GM04504 (cell line): ENCODE data around the gene LPIN1.

Experiments used
- DNase-seq: peaks from one replicate; pipeline ENCODE4 v3.0.0-alpha.2; 2012; ENCODE audit warnings: low read depth

The LPIN1 gene

DNA sequence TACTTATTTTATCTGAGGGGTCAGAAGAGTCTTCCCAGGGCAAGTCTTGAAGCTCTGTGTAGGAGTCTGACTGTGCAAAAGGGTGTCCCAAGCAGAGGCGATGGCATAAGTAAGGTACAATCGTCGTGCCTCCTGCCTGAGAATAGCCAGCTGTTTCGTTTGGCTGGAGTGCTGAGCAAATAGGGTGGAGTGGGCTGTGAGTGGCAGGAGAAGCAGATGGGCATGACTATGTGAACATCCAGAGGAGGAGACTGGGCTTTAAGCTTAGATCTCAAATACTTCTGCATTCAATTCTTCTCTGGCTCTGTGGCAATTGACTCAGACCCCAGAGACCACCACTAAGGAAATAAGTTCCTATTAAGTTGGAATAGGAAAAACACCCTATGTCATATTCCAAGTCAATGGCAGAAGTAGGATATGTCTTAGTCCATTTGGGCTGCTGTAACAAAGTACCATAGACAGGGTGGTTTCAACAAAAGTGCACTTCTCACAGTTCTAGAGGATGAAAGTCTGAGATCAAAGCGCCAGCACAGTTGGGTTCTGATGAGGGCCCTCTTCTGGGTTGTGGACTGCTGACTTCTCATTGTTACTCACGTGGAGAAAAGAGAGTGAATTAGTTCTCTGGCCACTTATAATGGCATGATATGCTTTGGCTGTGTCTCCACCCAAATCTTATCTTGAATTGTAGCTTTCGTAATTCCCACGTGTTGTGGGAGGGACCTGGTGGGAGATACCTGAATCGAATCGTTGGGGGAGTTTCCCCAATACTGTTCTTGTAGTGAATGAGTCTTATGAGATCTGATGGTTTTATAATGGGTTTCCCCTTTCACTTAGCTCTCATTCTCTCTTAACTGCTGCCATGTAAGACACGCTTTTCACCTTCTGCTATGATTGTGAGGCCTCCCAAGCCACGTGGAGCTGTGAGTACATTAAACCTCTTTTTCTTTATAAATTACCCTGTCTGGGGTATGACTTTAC, 120.2 kb downstream of the LPIN1 start:
- DNase-seq: no peak

DNA sequence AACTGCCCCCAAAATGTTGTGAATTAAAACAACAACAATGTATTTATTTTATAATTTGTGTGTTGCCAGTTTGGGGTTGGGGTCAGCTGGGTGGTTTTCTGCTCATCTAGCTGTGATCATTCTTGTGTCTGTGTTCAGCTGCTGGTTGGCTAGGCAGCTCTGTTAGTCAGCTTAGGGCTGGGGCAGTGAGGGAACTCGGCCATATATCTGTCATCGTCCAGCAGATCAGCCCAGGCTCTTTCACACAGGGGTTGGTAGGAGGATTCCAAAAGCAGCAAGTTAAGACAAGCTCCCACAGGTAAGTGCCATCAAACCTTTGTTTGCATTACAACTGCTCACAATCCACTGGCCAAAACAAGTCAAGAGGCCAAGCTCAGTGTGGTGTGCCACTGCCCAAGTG, 121.5 kb downstream of the LPIN1 start:
- no peak for DNase-seq

DNA sequence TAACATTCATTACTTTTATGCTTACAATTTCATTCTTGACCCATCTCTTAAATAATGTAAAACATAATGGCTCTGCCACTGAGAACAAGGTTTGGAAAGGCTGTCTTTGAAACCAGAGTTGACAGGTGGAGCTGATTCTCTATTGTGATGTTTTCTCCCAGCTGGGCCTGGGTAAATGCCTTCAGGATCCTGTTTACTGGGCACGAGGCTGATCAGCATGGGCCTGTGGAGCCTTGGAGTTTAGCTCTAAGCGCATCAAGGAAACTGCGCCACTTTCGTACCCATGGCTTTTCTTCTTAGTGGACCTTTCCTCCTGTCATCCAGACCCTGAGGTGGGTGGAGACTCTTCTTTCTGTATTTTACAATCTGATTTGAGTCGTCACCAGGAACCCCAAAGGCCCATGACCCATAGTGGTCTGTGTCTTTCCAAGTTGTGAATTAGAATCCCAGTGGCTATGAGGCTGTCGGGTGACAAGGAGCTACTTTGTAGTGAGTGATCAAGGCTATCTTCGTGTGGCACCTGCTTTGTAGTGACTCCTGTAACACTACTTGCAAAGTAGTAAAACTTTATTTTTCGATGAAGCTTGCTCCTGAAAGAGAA, 123.1 kb downstream of the LPIN1 start:
- no peak for DNase-seq

DNA sequence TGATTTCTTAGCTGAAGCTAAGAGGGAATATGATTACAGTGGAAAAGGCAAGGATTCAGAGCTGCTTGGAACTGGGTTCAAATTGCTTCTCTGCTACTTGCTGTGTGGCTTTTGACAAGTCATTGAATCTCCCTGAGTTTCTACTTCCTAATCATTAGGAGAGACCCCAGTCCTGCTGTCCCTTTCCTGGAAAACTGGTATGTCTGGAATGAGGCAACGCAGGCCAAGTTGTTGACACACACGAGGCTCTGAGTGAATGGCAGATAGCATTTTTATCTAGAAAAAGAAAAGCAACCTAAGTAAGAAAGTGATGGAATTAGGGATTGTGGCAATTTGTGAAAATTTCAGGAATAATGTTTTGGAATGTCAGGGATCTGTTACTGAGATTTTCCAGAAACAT, 123.6 kb downstream of the LPIN1 start:
- no peak for DNase-seq

DNA sequence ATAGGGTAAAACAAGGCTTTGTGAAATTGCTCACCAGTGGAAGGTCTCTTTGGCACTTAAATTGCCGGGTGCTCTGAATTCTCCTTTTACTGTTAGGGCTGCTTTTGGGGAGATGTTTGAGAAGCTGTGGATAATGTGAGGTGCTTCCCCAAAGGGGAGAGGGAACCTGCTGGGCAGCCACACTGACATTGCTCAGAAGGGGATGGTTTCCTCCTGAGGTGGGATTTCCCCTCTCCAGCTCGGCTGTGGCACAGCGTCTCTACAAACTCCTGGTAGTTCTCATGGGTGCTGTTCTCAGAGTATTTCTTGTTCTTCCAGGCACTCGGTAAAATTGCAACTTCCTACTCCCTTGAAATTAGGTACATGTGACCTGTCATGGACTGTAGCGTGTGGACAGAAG, 124.2 kb downstream of the LPIN1 start:
- no peak for DNase-seq

DNA sequence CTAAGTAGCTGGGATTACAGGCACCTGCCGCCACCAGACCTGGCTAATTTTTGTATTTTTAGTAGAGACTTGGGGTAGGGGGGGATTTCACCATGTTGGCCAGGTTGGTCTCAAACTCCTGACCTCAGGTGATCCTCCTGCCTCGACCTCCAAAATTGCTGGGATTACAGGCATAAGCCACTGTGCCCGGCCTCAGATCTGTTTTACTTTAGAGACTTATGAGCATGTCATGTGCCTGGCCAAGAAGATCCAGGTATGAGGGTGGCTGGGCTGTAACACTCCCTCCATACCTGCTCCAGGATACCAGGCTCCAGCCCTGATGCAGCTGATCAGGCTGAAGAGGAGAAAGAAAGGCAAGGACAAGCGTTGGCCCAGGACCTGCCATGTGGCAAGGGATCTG, 125.0 kb downstream of the LPIN1 start:
- DNase-seq: no peak

DNA sequence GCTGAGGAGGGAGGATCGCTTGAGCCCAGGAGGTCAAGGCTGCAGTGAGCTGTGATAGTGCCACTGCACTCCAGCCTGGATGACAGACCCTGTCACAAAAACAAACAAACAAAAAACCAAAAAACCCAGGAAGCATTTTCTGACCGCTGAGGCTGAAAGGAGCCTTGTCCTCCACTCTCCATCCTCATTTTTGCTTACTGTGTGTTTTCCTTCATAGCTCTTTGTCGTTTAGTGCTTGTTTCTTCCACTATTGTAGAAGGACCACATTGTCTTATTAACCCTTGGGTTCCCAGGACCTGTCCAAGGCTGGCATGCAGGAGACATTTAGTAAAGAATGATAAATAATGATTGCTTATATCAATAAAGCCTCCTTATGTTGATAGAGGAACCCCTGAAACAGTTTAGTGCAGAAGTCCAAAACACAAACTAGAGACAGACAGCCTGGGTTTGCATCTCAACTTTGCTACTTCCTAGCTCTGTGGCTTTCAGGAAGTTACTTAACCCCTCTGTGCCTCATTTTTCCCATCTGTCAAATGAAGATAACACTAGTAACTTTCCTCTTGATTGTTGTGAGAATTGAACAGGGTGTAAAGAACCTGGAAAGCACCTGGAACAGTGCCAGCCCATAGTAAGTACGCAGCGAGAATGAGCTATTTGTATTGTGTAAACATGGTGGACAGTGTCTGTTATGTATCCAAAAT, 126.0 kb downstream of the LPIN1 start:
- DNase-seq: no peak

DNA sequence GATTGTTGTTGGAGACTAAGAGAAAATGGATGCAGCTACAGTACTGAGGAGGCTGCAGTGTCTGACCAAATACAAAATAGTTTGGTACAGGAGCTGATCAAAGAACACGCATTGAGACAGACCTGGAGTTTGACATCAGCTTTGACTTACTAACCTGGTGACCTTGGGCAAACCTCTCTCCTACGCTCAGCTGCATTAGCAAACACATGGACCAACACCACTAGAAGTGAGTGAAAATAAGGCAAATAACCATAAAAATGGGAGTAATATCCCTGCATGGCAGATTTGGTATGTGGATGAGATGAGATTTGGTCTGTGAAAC, 126.5 kb downstream of the LPIN1 start:
- DNase-seq: no peak

DNA sequence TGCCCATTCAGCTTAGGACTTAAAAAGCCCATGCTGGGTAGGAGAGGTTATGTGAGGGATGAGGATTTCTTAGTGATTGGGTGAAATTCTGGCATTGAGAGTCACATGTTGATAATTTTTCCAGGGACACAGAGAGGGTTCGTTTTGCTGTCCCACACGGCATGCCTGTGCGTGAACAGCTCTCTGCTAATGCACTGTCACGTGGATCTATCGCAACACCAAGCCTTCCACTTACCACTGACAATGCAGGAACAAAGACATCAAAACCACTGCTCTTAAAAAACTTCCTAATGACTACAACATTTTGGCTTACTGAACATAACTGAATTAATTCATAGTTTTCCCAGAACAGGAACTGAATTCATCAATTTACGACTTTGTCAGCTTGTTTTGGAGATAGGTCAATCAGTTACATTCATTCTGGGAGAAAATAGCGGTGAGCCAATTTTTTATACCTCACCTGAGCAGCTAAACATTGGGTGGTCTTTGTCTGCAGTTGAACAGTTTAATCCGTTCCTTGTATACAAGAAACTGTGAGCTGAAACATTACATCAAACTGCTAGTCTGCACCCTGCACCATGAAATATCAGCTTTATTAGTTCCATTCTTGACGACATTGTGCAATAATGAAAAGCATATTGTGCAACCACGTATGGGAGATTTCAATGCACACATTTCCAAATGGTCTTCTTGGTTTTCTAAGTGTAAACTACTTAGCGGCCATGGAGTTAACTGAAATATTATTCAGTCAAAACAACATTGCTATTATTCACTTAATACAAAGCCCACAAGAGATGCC, 127.1 kb downstream of the LPIN1 start:
- DNase-seq: no peak

DNA sequence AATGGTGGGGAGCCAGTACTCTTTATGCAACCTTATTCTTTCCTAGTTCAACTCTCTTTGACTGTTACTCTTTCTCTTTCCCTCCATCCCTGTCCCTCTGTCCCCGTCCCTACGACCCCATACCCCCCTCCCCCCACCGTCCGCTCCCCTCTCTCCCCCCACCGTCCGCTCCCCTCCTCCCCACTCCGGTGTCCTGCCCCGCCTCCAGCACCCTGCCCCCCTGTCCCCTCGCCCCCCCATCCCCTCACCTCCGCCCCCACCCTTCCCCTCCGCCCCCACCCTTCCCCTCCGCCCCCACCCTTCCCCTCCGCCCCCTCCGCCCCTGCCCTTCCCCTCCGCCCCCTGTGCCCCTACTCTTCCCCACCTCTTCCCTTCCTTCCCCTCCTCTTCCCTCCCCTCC, 128.4 kb downstream of the LPIN1 start:
- DNase-seq: no peak

DNA sequence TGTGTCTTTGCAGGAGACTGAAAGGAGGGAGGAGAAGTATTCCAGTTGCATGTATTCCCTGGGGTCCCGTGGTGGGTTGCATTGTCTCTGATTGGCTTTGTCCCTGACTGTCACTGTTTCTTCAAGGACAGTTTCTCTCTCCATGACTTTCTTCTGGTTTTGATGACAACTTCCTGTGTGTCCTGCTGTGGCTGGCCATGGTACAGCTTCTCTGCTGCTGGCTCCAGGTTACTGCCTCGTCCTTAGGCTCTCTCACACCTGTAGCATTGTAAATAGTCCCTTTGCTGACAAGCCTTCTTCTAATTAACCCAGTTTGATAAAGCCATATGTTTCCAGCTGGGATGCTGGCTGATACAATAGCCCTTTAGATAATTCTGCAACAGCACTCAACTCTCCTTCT, 129.0 kb downstream of the LPIN1 start:
- DNase-seq: no peak

DNA sequence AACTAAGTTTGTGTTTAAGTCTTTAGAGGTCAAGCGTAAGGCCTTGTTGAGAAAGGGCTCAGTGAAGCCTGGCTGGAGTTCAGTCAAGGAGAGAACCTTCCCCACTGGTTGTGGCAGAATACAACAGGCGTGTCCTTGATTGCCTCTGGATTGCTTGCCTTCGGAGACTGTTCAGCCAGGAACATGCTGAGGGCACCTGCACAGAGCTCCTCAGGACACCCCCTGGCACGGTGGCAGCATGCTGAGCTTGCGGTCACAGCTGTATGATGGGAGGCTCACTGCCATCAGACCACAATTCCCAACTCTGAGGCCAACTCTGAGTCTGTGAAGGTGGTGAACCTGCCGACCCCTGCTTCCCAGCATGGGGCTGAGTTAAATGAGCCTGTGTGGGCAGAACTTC, 130.0 kb downstream of the LPIN1 start:
- no peak for DNase-seq

DNA sequence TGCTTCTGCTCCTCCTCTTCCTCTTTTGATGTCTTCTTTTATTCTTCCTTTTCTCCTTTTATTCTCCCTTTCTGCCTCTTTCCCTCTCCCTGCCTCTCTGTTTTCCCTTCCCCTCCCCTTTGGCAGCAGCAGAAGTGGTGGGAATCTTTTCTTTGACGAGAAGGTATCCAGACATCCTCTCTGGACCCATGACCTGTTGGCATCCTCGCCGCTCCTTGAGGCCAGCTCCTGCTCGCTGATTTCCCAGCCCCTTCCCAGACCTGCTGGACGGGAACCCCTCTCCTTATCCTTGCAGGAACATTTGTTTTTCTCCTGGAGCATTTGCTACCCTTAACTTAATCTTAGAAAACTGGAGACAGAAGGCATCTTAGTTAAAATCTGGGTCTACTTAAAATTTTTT, 130.5 kb downstream of the LPIN1 start:
- DNase-seq: no peak
